ENCODE results near the gene PKP2.
"Not testable (repeated sequence)": the region's sequence is repeated elsewhere in the genome, so short reads cannot be mapped to it uniquely, and the experiment has no call there.

Gene PKP2

DNA sequence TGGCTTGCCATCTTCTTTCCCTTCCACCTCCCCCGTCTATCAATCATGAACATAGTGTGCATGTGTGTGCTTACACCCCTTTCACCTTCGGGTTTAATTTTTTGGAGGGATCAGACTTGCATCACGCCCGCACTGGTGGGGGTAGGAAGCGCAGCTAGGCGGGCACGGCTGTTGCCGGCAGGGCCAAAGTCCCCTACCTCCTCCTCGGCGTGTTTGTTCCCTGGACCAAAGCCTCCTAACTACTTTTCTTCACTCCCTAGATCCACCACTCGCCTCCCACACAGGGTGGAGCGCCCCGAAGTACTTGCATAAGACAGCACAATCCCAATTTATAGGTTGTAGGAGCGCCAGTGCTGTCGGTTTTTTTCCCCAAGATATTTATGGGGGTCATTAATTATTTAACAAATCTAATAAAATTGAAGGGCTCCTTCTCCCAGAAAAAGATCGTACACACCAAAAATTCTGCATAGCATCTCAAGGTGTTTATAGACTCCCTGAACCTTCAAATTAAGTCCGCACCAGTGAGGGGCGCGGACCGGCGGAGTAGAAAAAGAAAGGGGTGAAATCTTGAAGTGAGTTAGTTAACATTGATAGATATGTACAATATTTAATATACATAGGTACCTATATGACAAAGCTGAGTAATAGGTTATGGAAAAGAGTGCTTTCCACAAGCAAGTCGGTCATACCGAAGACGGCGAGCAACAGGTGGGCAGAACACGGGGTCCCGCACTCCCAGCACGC, 717 bp downstream of the PKP2 start:
- DNase-seq (ENCODE audit: low spot score): no peak

DNA sequence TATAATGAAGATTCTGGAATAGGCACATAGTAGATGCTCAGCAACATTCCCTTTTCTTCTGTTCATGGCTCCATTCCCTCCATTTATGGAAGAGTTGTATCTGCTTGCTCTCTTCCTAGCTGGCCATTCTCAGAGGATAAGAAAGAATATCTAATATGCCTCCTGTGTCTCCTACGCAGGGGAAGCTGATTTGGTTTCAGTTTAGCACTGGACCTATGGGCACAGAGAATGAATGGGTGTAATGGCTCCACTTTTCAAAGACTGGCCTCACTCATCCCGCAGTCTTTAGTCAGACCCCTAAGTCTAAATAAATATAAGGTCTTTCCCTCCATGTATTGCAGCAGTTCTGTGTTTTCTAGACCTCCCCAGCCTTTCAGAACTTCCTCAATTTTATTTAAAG, 2.0 kb downstream of the PKP2 start:
- no peak for DNase-seq (ENCODE audit: low spot score)

DNA sequence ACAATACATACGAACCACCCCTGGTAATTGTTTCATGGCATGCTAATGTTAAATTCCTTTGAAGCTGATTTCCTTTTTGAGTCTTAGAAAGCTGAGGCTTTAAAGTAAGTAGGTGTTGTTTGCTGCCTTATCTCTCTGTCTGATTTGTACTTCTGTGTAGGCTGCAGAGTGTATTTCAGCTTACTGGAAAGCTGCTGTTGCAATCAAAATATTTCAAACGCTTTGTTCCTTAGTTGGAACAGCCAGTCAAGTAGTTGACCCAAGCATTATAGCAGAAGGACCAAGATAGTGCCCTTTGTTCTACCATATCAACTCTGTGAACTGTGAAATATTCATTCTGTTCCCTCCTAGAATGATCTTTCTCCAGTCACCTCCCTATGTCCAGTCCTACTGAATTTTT, 3.1 kb downstream of the PKP2 start:
- DNase-seq (ENCODE audit: low spot score): no peak

DNA sequence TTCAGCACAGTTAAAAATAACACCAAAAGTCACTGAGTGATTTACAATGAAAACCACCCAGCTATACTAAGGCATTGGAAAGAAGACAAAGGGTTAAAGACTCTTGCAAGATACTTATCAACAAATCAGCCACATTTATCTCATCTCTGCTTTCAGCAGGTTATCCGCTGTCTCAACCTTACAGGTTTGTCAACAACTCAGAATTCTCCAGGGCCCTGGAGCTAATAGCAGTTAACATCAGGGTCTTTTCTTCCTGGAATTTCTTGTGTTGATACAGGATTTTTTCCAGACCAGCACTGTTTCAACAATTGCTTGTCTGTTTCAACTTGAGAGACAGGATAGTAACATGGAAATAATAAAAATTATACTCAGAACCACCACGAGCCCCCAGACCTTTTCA, 3.5 kb downstream of the PKP2 start:
- DNase-seq (ENCODE audit: low spot score): no peak

DNA sequence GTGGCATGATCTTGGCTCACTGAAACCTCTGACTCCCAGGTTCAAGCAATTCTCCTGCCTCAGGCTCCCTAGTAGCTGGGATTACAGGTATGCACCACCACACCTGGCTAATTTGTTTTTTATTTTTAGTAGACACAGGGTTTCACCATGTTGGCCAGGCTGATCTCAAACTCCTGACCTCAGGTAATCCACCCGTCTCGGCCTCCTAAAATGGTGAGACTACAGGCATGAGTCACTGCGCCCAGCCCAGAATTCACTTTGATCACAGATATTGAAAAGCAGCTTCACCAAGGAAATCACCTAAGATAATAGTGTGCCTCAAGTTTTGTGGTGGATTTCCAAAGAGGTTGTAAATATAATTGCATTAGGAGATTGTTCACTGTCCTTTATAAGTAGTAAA, 4.2 kb downstream of the PKP2 start:
- not testable (repeated sequence) for DNase-seq (ENCODE audit: low spot score)

DNA sequence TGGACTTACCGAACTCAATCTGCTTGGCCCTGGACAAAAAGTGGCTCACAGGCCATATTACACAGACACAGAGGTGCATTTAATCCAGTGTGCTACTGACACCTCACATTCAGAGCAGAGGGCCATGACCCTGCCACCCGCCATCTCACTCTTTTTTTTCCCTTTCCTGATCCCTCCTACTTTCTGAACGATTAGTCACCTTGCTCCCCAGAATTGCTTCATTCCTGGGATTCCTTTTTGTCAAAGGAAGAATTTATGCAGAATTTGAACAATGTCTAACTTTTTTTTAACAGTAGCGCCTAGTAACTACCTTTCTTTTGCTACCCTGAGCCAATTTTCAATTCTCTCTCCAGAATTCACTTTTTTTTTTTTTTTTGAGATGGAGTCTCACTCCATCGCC, 4.6 kb downstream of the PKP2 start:
- peak; percentile 32 for DNase-seq (ENCODE audit: low spot score)

DNA sequence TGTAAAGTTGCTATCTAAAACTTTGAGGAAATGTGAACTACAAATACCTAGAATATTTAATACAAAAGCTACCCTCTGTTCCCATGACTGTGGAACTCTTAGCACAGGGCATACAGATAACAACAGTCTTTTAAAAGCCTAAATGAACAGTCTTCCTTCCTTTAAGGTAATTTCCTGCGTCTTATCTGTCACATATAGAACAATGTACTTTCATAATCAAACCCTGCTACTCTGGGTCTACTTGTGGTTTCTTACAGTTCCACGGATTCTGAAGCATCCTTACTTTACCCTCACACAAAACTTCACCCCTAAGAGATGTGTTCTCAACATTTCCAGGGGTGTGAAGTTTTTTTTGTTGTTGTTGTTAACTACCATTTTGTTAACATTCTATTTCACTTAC, 5.1 kb downstream of the PKP2 start:
- no peak for DNase-seq (ENCODE audit: low spot score)

DNA sequence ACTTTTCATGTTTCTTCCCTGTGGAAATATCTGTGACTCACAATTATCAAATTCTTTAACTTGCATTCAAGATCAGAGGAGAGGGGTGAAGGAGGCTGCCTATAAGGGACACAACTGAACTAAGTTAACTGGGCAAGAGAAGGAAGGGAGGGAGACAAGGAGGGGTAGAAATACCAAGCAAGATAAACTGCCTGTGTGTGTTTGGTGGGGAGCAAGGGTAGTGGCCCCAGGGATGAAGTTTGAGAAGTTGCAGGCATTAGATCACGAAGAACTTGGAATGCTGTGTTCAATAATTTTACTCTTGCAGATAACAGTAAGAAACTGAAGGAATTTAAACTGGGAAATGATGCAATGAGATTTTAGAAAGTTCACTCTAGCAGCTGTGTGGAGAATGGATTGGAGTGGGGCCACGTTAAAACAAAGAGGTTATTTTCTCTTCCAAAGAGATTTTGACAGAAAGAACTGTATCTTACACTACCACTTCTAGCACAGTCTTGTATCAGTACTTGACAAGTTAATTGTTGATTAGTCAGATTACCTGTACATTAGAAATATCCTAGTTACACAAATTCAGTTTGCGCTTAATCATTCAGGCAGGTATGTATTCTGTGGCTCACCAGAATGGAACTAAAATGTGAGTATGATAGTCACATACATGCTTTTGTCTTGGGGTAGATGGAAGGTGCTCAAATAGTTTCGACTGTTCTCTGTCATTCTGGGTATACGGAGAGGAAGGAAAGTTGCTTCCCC, 7.4 kb downstream of the PKP2 start:
- no peak for DNase-seq (ENCODE audit: low spot score)

DNA sequence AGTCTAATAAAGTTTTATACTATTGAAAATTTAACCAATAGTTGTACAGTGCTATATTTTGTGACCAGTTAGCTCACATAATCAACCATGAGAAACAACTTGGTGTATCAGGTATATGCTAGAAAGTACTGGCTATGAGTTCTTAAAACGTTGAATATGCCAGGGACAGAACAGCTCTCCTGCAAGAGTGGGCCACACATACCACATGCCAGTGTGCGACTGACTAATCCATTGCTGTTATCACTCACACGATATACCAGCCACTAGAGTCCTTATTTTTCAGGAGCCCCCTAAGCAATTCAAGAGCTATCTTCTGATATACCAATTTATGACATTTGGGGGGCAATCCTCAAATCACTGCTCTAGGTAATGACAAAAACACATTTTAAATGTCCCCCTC, 9.5 kb downstream of the PKP2 start:
- no peak for DNase-seq (ENCODE audit: low spot score)

DNA sequence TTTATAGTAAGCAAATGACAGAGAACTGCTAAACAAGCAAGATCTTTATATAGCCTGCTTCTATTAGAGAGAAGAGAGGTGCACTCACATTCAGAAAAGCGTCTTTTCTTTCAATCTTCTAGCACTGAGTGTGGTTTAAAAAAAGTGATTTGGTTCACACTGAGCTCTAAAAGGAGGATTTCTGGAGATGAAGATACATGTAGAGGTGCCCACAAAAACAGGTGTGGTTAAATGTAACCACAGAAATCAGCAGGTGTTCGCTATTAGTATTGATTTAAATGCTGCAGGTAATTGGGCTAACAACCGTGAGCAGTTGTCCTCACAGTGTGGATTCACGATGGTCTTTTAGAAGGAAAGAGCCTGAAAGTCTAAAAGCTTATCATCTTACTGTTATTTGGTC, 10.7 kb downstream of the PKP2 start:
- no peak for DNase-seq (ENCODE audit: low spot score)

DNA sequence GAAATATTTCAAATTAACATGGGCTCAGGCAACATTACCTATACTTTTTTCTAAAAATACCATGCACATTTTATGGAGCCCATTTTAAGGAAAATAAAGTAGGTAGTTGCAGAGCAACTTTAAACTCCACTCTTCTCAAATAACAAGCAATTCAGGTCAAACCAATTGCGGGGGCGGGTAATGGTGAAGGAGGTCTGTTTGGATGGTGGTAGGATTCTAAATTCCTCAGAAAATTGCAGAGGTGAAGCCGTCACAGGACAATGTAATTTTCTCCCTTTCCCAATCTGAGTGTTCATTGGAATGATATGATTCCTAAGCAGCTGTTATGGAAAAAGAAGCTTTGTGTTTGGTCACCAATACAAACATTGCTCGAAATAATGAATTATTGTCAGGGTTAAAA, 11.6 kb downstream of the PKP2 start:
- DNase-seq (ENCODE audit: low spot score): no peak

DNA sequence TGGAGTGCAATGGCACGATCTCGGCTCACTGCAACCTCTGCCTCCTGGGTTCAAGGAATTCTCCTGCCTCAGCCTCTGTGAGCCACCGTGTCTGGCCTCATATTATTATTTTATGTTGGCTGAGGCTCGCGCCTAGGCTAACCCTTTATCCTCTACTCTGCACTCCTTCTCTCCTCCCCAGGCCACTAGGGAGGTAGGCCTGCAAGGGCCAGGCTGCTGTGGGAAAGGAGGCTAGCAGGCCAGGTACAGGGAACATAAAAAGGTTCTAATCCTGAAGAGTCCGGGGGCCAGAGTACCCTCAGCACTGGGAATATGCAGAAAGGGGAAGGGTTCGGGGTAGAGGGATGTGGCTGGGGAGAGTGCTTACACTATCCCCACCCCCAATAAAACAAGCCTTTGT, 14.9 kb downstream of the PKP2 start:
- no peak for DNase-seq (ENCODE audit: low spot score)

DNA sequence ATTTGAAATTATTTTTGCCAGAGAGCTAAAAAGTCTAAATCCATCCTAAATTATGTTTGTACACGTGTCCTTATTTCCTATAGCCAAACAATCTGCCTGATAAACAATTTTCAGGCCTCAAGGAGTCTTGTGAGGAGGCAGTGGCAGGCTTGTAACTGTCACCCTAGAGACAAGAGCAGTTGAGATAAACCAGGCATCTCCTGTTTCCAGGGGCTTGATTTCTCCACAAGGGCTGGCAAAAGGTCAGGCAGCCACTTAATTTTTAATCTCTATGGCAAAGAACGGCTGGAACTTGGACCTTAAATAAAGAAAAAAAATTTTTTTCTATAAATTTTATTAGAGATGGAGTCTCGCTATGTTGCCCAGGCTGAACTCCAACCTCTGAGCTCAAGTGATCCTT, 15.5 kb downstream of the PKP2 start:
- no peak for DNase-seq (ENCODE audit: low spot score)

DNA sequence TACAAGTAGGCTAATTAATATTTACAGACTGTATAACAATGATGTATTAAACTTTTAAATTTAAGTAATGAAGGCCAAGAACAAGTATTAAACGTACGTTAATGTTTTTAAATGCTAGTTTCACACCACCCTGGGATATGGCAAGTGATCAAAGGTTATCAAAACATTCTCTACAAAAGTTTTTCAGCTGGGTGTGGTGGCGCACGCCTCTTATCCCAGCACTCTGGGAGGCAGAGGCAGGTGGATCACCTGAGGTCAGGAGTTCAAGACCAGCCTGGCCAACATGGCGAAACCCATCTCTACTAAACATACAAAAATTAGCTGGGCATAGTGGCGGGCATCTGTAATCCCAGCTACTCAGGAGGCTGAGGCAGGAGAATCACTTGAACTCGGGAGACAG, 17.5 kb downstream of the PKP2 start:
- not testable (repeated sequence) for DNase-seq (ENCODE audit: low spot score)

DNA sequence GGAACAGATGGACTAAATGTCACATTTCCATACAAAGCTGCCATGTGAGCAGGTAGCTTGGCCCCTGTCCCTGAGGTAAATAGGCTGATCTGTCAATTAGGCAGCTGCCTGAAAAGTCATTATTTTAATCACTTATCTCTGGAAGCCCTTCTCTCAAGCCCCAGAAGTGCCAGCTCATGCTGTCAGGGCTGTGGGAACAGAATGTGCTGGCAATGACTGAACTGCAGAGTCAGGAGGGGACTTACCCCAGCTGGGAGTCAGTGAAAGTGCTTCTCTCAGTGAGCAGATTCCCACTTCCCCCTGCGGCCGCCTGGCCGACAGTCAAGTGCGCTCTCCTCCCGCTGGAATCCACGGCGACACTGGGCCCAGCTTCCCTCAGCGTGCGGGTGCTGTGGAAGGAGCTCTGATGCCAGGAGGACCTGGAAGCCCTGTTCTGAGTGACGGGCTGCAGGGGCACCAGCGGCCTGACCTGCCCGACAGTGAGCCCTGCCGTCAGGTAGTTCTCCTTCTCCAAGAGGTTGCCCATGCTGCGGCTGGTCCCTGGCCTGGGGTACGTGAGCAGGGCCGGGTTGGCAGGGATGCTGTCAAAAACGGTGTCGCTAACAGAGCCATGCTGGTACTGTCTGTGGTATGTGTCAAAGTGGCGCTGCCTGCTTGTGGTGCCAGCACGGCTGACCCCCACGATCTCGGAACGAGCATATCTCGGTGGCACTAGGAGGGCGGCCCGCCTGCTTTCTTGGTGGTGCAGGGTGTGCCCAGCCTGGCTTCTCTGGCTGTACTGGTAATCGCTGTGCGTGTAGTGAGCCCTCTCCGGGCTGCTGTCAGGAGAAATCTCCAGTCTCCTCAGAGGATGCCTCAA, 18.7 kb downstream of the PKP2 start:
- DNase-seq (ENCODE audit: low spot score): no peak

DNA sequence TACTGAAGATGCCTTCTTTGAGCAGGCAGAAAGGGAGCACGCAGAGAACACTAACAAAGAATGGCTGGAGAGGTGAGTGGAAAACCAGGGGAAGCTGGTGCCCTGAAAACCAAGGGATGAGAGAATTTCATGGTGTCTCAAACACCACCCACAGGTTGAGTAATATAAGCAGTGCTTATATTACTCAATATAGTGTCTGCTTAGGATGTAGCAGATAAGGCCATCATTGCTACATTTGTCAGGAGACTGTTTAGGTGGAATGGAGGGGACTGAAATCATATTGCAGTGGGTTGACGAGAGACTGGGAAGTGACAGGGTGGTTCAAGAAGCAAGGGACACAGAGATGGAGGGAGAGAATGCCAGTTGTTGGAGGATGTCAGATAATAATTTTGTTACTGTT, 20.6 kb downstream of the PKP2 start:
- no peak for DNase-seq (ENCODE audit: low spot score)

DNA sequence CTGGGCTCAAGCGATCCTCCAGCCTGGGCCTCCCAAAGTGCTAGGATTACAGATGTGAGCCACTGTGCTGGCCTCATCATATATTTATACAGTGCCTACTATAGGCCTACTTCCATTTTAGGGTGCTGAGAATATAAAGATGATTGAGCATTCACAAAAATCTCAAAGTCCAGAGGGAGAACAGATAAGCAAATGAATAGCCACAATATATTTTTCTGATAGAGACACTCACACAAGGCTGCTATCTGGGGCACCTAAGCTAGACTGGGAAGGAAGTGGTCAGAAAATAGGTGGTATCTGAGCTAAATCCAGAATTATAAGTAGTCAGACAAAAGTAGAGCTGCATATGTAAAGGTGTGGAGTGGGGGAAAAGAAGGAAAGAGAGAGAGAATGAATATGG, 21.6 kb downstream of the PKP2 start:
- DNase-seq (ENCODE audit: low spot score): no peak

DNA sequence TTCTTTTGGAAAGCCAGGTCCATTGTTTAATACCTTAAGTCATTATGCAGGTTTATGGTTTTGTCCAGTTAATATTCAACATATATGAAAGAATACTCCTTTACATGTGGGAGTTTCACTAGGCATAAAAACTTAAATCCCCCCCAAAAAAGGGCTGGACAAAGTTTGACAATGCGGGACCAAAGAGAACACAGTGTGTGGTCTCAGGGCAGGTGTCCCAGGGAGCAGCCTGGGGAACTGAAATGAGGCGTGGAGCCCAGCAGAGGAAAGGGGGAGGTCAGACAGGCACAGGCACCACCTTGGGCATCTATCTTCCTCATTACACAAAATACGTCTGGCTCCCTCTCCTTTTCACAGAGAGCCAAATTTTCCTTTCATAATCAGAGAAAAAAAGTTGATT, 22.5 kb downstream of the PKP2 start:
- no peak for DNase-seq (ENCODE audit: low spot score)

DNA sequence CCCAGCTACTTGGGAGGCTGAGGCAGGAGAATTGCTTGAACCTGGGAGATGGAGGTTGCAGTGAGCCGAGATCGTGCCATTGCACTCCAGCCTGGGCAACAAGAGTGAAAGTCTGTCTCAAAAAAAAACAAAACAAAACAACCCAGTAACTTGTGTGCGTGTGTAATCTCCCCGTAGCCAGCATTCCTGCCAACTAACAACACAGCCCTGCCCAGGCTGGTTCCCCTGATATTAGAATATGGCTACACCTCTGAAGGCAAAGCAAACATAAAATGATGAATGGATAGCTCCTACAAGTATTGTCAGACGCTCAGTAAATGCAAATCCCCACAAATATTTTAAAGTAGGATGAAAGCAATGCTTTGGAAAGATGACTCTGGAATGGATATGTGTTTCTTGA, 24.2 kb downstream of the PKP2 start:
- DNase-seq (ENCODE audit: low spot score): not testable (repeated sequence)

DNA sequence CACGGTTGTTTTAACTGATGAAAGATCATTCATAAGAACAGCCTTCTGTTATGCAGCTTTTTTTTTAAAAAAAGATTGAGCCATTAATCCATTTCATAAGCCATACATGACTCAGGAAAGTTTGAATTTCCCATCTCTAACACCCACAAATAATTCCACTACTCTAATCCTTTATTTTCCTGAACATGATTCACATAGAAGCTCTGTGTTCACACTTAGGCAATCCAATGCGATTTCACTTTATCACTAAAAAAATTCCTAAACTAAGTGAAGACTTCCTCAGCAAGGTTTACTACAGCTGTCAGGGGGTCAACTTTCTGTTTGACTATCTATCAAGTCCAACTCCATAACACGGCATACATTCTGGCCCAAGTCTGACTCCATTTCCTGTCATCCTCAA, 25.9 kb downstream of the PKP2 start:
- no peak for DNase-seq (ENCODE audit: low spot score)

DNA sequence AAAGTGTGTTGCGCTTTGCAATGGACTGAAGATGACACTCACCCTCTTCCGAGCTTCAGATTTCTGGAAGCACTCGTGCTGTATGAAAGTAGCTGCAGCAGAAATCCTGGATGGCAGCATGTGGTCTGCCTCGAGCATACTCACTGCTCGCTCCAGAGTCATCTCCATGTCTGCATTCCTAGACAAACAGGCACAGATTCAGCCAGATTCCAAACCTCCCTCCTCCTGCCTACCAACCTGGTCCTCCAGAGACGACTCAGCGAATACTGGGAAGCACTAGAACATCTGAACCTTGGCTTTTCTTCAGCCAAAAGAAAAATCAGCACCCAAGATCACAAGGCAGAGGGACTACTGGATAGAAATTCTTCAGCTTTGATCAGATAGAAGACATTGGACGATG, 27.7 kb downstream of the PKP2 start:
- DNase-seq (ENCODE audit: low spot score): no peak

DNA sequence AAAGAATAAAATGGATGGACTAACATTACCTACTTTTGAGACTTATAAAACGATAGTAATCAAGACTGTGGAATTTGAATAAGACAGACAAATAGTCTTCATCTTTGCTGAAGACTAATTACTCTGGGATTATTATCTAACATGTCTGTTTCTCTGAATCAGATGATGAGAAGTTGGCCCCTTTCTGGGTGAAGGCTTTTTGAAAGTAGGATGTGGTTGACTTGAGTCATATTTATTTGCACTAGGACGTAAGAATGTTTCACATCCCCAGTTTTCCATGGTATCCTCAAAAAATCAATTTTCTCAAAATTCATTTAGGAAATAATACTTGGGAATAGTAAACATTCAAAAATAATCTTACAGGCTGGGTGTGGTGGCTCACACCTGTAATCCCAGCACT, 31.8 kb downstream of the PKP2 start:
- no peak for DNase-seq (ENCODE audit: low spot score)

DNA sequence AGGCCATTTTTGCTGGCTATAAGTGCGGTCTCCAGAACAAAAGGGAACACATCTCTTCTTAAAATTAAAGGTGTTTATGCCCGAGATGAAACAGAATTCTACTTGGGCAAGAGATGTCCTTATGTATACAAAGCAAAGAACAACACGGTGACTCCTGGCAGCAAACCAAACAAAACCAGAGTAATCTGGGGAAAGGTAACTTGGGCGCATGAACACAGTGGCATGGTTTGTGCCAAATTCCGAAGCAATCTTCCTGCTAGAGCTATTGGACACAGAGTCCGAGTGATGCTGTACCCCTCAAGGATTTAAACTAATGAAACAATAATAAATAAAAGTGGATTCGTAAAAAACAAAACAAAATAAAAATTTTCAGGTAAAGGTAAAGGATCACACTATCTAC, 33.4 kb downstream of the PKP2 start:
- no peak for DNase-seq (ENCODE audit: low spot score)

Measured in AG20443 (cell line).